Fibroblast of lung (primary cell): ENCODE results near the gene ZBTB9. TPM values are rescaled to one million over a fixed set of nuclear protein-coding genes. Genes with fewer than 3 reads are reported as not detected.

ENCODE experiments used
- DNase-seq, 2 donors: peaks; one replicate each; pipeline versions ENCODE4 v3.0.0 to v3.0.0-alpha.2; 2010; ENCODE audit warnings: low read depth in 2 of 2
- H2AFZ ChIP-seq: 2 replicates; pipeline ENCODE4 v1.5.1; 2012; ENCODE audit warnings: low read length, control low read depth, inconsistent platforms
- H3K27ac ChIP-seq: 2 replicates; pipeline ENCODE4 v1.5.1; 2011; ENCODE audit warnings: low read length, control low read depth; ENCODE audit not compliant: insufficient read depth
- H3K27me3 ChIP-seq: 2 replicates; pipeline ENCODE4 v1.5.1; 2011; ENCODE audit warnings: mild to moderate bottlenecking, low read length; ENCODE audit not compliant: control insufficient read depth, insufficient read depth
- H3K36me3 ChIP-seq: 2 replicates; pipeline ENCODE4 v1.5.1; 2011; ENCODE audit warnings: low read length; ENCODE audit not compliant: control insufficient read depth, insufficient read depth
- H3K4me1 ChIP-seq: 2 replicates; pipeline ENCODE4 v1.5.1; 2011; ENCODE audit warnings: low read length; ENCODE audit not compliant: control insufficient read depth, insufficient read depth; ENCODE audit errors: extremely low read depth
- H3K4me2 ChIP-seq: 2 replicates; pipeline ENCODE4 v1.5.1; 2011; ENCODE audit warnings: low read length, control low read depth; ENCODE audit not compliant: insufficient read depth; ENCODE audit errors: extremely low read depth
- H3K4me3 ChIP-seq, 4 experiments: fragments of 200-600 bp in 1 of 4; sonication (generic) in 1 of 4; replicated peaks in 1 of 4; 2 replicates each; pipeline ENCODE4 v1.5.1; 2011 to 2016; ENCODE audit warnings: low read length in 4 of 4, low read depth in 3 of 4, mild to moderate bottlenecking in 3 of 4, control low read depth in 2 of 4, inconsistent platforms in 1 of 4, mixed read lengths in 1 of 4; ENCODE audit not compliant: insufficient read depth in 1 of 4; ENCODE audit errors: control extremely low read depth in 1 of 4
- H3K79me2 ChIP-seq: 2 replicates; pipeline ENCODE4 v1.5.1; 2012; ENCODE audit warnings: mild to moderate bottlenecking, low read length, inconsistent platforms; ENCODE audit not compliant: control insufficient read depth, insufficient read depth
- H3K9ac ChIP-seq: 2 replicates; pipeline ENCODE4 v1.5.1; 2011; ENCODE audit warnings: mild to moderate bottlenecking, low read length, control low read depth; ENCODE audit not compliant: insufficient read depth
- H3K9me3 ChIP-seq: 2 replicates; pipeline ENCODE4 v1.5.1; 2012; ENCODE audit warnings: low read depth, low read length; ENCODE audit not compliant: control insufficient read depth, insufficient read depth
- H4K20me1 ChIP-seq: 2 replicates; pipeline ENCODE4 v1.5.1; 2011; ENCODE audit warnings: low read length; ENCODE audit not compliant: control insufficient read depth, insufficient read depth; ENCODE audit errors: extremely low read depth
- EZH2 ChIP-seq: IDR thresholded peaks from 2 replicates; pipeline ENCODE4 v1.5.1; 2012; ENCODE audit warnings: low read length, control low read depth, mild to moderate bottlenecking; ENCODE audit errors: missing control alignments
- polyA plus RNA-seq, 2 donors: library from polyadenylated mRNA; depleted of rRNA in 1 of 2; stranded (reverse) in 1 of 2; unstranded in 1 of 2; fragments of >200 nt; gene quantifications; 2 replicates each; pipeline ENCODE4 v1.2.1, GENCODE V29; 2011 to 2012; ENCODE audit warnings: missing spikeins in 1 of 2
- total RNA-seq: library from RNA; depleted of rRNA; stranded (reverse); fragments of >200 nt; gene quantifications from 2 replicates; pipeline ENCODE4 v1.2.1, GENCODE V29; 2014
- TF ChIP-seq, protein P1 (sequence below), 2 donors: IDR thresholded peaks in 1 of 2; conservative IDR thresholded peaks in 1 of 2; 1 replicate in 1 of 2; 2 replicates in 1 of 2; pipeline ENCODE4 v1.5.1; 2011 to 2012; ENCODE audit warnings: low read length in 2 of 2, control low read depth in 1 of 2, inconsistent platforms in 1 of 2, low read depth in 1 of 2, mild to moderate bottlenecking in 1 of 2

The ZBTB9 gene
- total and polyA plus RNA-seq, 2 donors (not counting 1 experiment from before 2014, with no cell fraction given) = 4.1 to 5.2 TPM

DNA sequence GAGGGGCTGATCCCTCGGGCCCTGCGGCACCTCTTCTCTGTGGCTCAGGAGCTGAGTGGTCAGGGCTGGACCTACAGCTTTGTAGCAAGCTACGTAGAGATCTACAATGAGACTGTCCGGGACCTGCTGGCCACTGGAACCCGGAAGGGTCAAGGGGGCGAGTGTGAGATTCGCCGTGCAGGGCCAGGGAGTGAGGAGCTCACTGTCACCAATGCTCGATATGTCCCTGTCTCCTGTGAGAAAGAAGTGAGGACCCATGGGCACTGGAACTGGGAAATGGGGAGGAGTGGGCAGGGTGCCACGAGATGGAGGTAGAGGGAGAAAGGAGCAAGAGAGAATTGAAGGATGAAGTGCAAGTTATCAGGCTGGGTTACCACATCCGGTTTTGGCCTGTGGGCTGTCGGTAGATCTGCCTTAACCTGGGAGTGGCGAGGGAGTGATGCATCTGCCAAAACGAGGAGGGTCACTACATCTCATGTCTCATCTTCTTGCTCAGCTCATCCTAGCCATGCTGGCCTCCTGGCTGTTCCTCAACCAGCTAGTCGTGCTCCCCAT lies 48.9 kb upstream of the ZBTB9 start:
- DNase-seq = no peak
- H3K9ac ChIP-seq = no peak overlapping the region
- H3K36me3 ChIP-seq = peaks cover 18% of the 10 kb centered on the region

DNA sequence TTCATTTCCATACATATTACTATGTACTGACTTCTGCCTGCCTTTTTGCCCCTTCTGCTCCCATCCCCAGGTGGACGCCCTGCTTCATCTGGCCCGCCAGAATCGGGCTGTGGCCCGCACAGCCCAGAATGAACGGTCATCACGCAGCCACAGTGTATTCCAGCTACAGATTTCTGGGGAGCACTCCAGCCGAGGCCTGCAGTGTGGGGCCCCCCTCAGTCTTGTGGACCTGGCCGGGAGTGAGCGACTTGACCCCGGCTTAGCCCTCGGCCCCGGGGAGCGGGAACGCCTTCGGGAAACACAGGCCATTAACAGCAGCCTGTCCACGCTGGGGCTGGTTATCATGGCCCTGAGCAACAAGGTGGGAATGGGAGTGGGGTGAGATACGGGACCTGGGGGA lies 48.2 kb upstream of the ZBTB9 start:
- no peak for DNase-seq
- peaks cover 18% of the 10 kb centered on the region for H3K36me3 ChIP-seq

More for the DNA sequence above, 48.9 kb upstream of the ZBTB9 start:
- no peak overlapping the region for H2AFZ ChIP-seq
- H3K27me3 ChIP-seq = no peaks in the 10 kb centered on the region
- no peak overlapping the region for H3K27ac ChIP-seq
- no peaks in the 10 kb centered on the region for H4K20me1 ChIP-seq
- no peak overlapping the region for H3K4me2 ChIP-seq
- H3K4me3 ChIP-seq = no peak overlapping the region
- no peak for TF ChIP-seq EZH2
- TF ChIP-seq, protein P1, sequence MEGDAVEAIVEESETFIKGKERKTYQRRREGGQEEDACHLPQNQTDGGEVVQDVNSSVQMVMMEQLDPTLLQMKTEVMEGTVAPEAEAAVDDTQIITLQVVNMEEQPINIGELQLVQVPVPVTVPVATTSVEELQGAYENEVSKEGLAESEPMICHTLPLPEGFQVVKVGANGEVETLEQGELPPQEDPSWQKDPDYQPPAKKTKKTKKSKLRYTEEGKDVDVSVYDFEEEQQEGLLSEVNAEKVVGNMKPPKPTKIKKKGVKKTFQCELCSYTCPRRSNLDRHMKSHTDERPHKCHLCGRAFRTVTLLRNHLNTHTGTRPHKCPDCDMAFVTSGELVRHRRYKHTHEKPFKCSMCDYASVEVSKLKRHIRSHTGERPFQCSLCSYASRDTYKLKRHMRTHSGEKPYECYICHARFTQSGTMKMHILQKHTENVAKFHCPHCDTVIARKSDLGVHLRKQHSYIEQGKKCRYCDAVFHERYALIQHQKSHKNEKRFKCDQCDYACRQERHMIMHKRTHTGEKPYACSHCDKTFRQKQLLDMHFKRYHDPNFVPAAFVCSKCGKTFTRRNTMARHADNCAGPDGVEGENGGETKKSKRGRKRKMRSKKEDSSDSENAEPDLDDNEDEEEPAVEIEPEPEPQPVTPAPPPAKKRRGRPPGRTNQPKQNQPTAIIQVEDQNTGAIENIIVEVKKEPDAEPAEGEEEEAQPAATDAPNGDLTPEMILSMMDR (conservative IDR thresholded peaks at IDR 0.05 in 1 of 2, IDR thresholded peaks at IDR 0.05 in 1 of 2; ENCODE audit: low read depth in 1 of 2, low read length in 2 of 2) = no peak
- H3K4me1 ChIP-seq = peaks cover 4% of the 10 kb centered on the region
- no peaks in the 10 kb centered on the region for H3K9me3 ChIP-seq
- peaks cover 1% of the 10 kb centered on the region for H3K79me2 ChIP-seq

DNA sequence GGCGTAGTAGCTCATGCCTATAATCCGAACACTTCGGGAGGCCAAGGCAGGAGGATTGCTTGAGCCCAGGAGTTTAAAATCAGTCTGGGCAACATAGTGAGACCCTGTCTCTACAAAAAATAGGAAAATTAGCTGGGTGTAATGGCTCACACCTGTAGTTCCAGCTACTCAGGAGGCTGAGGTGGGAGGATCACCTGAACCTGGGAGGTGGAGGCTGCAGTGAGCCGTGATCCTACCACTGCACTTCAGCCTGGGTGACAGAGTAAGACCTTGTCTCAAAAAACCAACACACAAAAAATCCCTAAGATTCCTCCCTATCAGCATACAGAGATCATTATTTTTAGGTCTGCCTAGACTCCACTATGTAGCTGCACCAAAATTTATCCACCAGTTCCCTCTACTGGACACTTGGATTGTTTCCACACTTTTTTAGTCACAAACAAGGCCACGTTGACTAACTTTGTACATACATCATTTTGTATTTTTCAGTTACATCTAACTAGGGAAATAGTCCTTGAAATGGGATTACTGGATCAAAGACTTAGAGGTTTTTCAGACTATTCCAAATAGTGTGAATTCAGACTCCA lies 47.2 kb upstream of the ZBTB9 start:
- Histone ChIP-seq H4K20me1 (no peaks in the 10 kb centered on the region), H3K27ac (no peak overlapping the region), H3K36me3 (peaks cover 18% of the 10 kb centered on the region), H3K4me1 (peaks cover 4% of the 10 kb centered on the region), H3K4me3 (no peak overlapping the region), H3K79me2 (peaks cover 8% of the 10 kb centered on the region), H3K9me3 (no peaks in the 10 kb centered on the region), H3K27me3 (no peaks in the 10 kb centered on the region), H2AFZ (no peak overlapping the region), H3K9ac (no peak overlapping the region), H3K4me2 (no peak overlapping the region)
- DNase-seq = peak; percentile 40 to 75
- TF ChIP-seq, protein P1 (conservative IDR thresholded peaks at IDR 0.05 in 1 of 2, IDR thresholded peaks at IDR 0.05 in 1 of 2; ENCODE audit: low read depth in 1 of 2, low read length in 2 of 2) = peak; percentile 28 to 32
- TF ChIP-seq EZH2 = no peak

More for the DNA sequence above, 48.2 kb upstream of the ZBTB9 start:
- Histone ChIP-seq H3K27me3 (no peaks in the 10 kb centered on the region), H3K4me3 (no peak overlapping the region), H3K9ac (no peak overlapping the region), H3K4me2 (no peak overlapping the region), H3K27ac (no peak overlapping the region), H3K4me1 (peaks cover 4% of the 10 kb centered on the region), H3K9me3 (no peaks in the 10 kb centered on the region), H4K20me1 (no peaks in the 10 kb centered on the region), H2AFZ (no peak overlapping the region), H3K79me2 (peaks cover 2% of the 10 kb centered on the region)
- TF ChIP-seq EZH2 = no peak
- TF ChIP-seq, protein P1 (conservative IDR thresholded peaks at IDR 0.05 in 1 of 2, IDR thresholded peaks at IDR 0.05 in 1 of 2; ENCODE audit: low read depth in 1 of 2, low read length in 2 of 2) = no peak
